Motor neuron (in vitro differentiated cells): ENCODE data around the gene CLCA2. TPM values are rescaled to one million over a fixed set of nuclear protein-coding genes. Genes with fewer than 3 reads are reported as not detected.

ENCODE experiments used
- ATAC-seq, 8 experiments: fragments of 200-7000 bp; cut with Tn5 transposase; replicated peaks in 6 of 8; 2 replicates each; pipeline ENCODE4 v1.8.0; 2021; ENCODE audit warnings: mild to moderate bottlenecking in 8 of 8, moderate library complexity in 8 of 8
- H3K27ac ChIP-seq, 2 donors: fragments of 250-450 bp; sonication (Bioruptor Pico); 2 replicates each; pipeline ENCODE4 v1.9.0; 2021; ENCODE audit warnings: antibody characterized with exemption in 2 of 2, mild to moderate bottlenecking in 2 of 2, moderate library complexity in 1 of 2
- H3K4me1 ChIP-seq, 2 donors: fragments of 250-450 bp; sonication (Bioruptor Pico); replicated peaks in 1 of 2; 2 replicates each; pipeline ENCODE4 v1.6.1; 2021; ENCODE audit warnings: antibody characterized with exemption in 2 of 2, mild to moderate bottlenecking in 2 of 2, moderate library complexity in 1 of 2
- H3K4me3 ChIP-seq, 5 donors: fragments of 250-450 bp; sonication (Bioruptor Pico); 2 replicates each; pipeline ENCODE4 v1.9.0; 2021; ENCODE audit warnings: antibody characterized with exemption in 5 of 5, mild to moderate bottlenecking in 5 of 5, moderate library complexity in 4 of 5
- WGBS, 10 experiments: fragments of 450-650 bp; shearing (Covaris generic); methylation state at CpG; one replicate each; pipeline ENCODE4 v1.0.0; 2022; 5-methylcytosine and 5-hydroxymethylcytosine counted together
- in situ Hi-C, 9 experiments: fragments of 400-800 bp; cut with MboI; loops; one replicate each; pipeline ENCODE4 v1.15.0; 2021; ENCODE audit warnings: low sequenced_read_pairs in 9 of 9, low pct_unique_long_range_greater_than_20kb in 2 of 9; ENCODE audit not compliant: unreplicated experiment in 9 of 9
- total RNA-seq, 8 experiments: library from RNA; unstranded; fragments of 300-600 nt; gene quantifications; 2 replicates each; pipeline versions ENCODE4 v1.2.3 to v1.2.4, GENCODE V29; 2022

CLCA2 gene
- total RNA-seq, 8 experiments from 2014 or later, result under 0.01 to 173 (median 0.36) TPM

DNA sequence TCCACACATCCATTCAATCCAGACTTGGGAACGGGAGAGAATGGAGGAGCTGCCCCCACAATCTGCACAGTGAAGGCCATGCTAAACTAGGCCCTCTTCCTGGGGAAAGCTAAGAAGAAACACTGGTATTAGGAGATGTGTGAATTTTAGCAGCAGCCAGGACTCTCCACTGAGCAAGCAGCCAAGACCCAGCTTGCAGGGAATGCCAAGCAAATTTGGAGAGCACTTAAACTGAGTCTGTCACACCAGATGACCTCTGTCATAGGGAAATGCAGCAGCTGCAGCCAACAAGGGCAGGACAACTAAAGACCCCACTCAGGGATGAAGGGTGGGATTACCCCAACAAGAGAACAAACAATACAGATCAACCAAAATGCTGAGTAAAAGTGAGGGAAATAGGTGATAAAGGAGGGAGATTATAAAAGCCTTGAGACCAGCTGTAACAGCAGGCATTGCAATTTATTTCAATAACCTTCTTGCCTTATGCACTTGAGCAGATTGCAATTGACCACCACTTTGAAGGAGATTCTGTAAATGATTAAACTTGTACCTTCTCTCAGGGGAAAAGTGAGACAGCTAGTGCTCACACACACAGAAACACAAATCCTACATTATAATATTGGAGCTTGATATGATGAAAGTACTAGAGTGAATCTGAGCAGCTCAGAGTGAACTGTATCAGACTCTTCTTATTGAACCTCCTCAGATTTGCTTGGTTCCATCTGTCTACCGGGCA is 42.3 kb downstream of the CLCA2 start:
- peak in 1 of 8 experiments; percentile 31 for ATAC-seq
- WGBS, 10 experiments, result 60 to 100% (median 84%) methylated on average over 1 to 2 of the region's 2 CpGs; no CpG with 5 or more reads in 5 of the 10 experiments
- H3K4me3 ChIP-seq, result no peak overlapping the region
- in situ Hi-C loops, result no loop called here
- no peak overlapping the region for H3K27ac ChIP-seq
- H3K4me1 ChIP-seq, result peaks cover 0 to 3% of the 10 kb centered on the region in 2 donors

DNA sequence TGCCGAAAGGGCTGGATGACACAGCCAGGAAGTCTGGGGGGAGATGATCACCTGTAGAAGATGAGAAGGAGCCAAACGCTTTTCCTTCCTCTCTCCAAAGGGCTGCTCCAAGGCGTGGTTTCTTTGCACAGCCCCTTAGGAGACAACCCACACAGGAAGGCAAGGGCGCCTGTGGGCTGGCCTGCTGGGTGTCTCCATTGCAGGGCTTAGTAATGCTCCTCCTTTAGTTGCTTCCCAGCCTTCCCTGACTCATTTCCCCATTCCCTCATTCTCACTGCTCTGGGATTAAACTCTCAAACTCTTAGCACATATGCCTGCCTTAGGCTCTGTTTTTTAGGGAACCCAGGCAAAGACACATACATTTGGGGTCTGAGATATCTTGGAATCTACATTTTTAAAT is 43.0 kb downstream of the CLCA2 start:
- Histone ChIP-seq H3K4me1 (peaks cover 0 to 3% of the 10 kb centered on the region in 2 donors), H3K27ac (no peak overlapping the region), H3K4me3 (no peak overlapping the region)
- in situ Hi-C loops, result no loop called here
- WGBS, 10 experiments, result 13 to 100% (median 77%) methylated on average over 1 to 4 of the region's 4 CpGs; no CpG with 5 or more reads in 5 of the 10 experiments
- peak in 3 of 8 experiments; percentile 60 to 90 (median 80) for ATAC-seq

GRCh38 chr1:86468501-86468977 is 44.6 kb downstream of the CLCA2 start, which contains the start of gene CLCA1:
TSS of gene CLCA1 (plus strand) at chr1:86468927. CDS start at chr1:86468972, 45 bp downstream.
- no peak within 1 kb of the TSS for H3K4me3 ChIP-seq
- no peak within 1 kb of the TSS for H3K27ac ChIP-seq
- ATAC-seq, result no peak
- WGBS, 10 experiments, result 70 to 100% (median 91%) methylated on average over 2 to 6 of the region's 7 CpGs; no CpG with 5 or more reads in 2 of the 10 experiments
- peaks cover 0 to 3% of the 10 kb centered on the region in 2 donors for H3K4me1 ChIP-seq
- in situ Hi-C loops, result no loop called here

DNA sequence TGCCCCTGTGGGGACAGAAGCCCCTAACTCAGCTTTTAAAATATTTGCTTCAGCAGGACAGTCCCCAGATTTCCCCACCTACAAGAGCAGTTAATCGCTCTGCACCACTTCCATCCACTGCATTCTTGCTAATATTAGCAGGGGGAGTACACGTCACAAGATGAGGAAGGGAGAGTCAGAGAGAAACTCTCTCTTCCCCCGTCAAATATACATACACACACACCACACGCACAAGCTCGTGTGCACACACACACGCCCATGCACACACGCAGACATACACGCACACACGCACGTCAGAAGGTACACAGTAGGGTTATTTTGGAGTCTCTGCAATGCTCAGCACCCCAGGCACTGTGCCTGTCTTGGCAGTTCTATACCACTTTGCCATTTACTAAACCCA is 46.9 kb downstream of the CLCA2 start:
- no peak for ATAC-seq
- peaks cover 0 to 3% of the 10 kb centered on the region in 2 donors for H3K4me1 ChIP-seq
- WGBS, 10 experiments, result 60 to 100% (median 95%) methylated on average over 1 to 10 of the region's 10 CpGs; no CpG with 5 or more reads in 2 of the 10 experiments
- H3K4me3 ChIP-seq, result no peak overlapping the region
- no peak overlapping the region for H3K27ac ChIP-seq
- in situ Hi-C loops, result no loop called here

DNA sequence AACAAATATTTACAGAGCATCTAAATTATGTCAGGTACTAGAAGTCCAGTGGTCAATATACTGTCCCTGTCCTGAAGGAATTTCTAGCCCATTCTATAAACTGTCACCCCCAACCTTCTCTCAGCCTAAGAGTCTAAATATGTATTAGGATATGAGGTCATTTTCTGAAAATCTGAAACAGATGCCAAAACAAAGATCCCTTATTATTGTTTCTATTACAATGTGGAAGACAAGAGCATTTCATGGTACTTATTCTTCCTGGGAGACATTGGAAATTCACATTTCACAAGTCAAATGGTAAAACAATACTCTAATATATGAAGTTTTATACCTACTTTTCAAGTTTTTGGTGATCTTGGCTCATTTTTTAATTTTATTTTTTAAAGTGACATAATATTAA is 47.3 kb downstream of the CLCA2 start:
- H3K4me3 ChIP-seq, result no peak overlapping the region
- no peaks in the 10 kb centered on the region for H3K4me1 ChIP-seq
- no peak overlapping the region for H3K27ac ChIP-seq
- in situ Hi-C loops, result no loop called here
- no peak for ATAC-seq

- Histone ChIP-seq H3K27ac (no peak overlapping the region), H3K4me3 (no peak overlapping the region), H3K4me1 (no peaks in the 10 kb centered on the region)
- in situ Hi-C loops, result no loop called here
- peak in 1 of 8 experiments; percentile 29 for ATAC-seq
- 64 to 97% (median 84%) methylated on average over 2 to 4 of the region's 4 CpGs; no CpG with 5 or more reads in 1 of the 10 experiments for WGBS, 10 experiments
Measured at GRCh38 chr1:86472152-86472551, 48.2 kb downstream of the CLCA2 start.

- in situ Hi-C loops, result no loop called here
- WGBS, 10 experiments, result 42 to 100% (median 64%) methylated on average over 1 to 3 of the region's 3 CpGs; no CpG with 5 or more reads in 1 of the 10 experiments
- no peak for ATAC-seq
- H3K4me3 ChIP-seq, result no peak overlapping the region
- no peaks in the 10 kb centered on the region for H3K4me1 ChIP-seq
- H3K27ac ChIP-seq, result no peak overlapping the region
Measured at GRCh38 chr1:86472767-86473166, 48.8 kb downstream of the CLCA2 start.

GRCh38 chr1:86477256-86477655 is 53.3 kb downstream of the CLCA2 start:
- WGBS, 10 experiments, result 0 to 100% (median 90%) methylated on average over 1 to 4 of the region's 4 CpGs; no CpG with 5 or more reads in 2 of the 10 experiments
- in situ Hi-C loops, result no loop called here
- Histone ChIP-seq H3K4me3 (no peak overlapping the region), H3K4me1 (no peaks in the 10 kb centered on the region), H3K27ac (no peak overlapping the region)
- ATAC-seq, result no peak

DNA sequence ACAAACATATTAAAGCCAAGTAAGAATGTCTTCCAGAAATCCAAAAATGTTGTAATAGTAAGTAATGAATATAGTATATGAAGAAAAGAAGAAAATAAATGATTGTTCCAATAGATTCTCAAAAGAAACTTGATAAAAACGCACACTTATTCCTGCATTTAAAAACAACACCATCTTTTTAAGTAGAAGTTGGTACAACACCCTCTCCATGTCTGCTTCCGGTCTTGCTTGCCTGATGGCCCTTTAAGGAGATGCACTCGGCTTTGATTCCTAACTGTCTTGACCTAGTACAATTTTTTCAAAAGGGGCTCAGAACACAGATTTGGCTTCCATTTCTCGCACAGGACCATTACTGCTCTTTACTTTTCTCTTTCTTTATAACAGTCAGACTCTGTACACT is 53.7 kb downstream of the CLCA2 start:
- ATAC-seq, result no peak
- Histone ChIP-seq H3K4me1 (no peaks in the 10 kb centered on the region), H3K27ac (no peak overlapping the region), H3K4me3 (no peak overlapping the region)
- WGBS, 10 experiments, result 23 to 100% (median 82%) methylated on average over 2 to 4 of the region's 4 CpGs
- in situ Hi-C loops, result no loop called here

DNA sequence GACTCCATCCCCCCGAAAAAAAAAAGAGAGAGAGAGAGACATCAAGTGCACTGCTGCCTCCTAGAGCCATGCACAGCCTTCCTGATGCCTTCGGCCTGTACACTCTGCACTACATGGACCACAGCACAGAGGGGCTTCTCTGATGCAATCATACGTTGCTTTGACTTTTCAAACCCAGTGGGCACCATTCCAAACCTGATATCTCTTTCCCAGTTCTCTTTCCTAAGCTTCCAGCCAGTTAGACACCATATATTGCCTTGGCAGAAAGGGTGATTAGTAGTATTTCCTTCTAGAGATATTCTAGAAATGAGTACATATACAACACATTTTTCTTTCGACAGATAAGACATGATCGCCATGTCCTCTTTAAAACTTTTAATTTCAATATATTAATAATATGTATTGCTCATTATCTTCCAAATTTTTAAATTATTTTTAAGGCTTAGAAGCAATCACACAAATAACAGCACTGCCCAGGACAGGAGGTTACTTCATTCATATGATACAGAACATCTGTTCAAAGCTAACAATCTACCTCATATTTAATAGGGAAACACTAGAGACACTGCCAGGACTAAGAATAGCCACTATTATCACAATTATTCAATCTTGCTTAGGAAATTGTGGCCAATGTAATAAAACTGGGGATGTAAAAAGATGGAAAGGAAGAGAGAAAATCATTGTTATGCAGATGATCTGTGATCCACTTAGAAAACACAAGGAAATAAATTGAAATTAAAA is 54.6 kb downstream of the CLCA2 start:
- in situ Hi-C loops, result no loop called here
- H3K4me3 ChIP-seq, result no peak overlapping the region

GRCh38 chr1:86481966-86482365 is 58.0 kb downstream of the CLCA2 start:
- Histone ChIP-seq H3K27ac (no peak overlapping the region), H3K4me1 (no peaks in the 10 kb centered on the region), H3K4me3 (no peak overlapping the region)
- 86 to 100% (median 100%) methylated on average over 1 to 4 of the region's 4 CpGs; no CpG with 5 or more reads in 1 of the 10 experiments for WGBS, 10 experiments
- in situ Hi-C loops, result no loop called here
- no peak for ATAC-seq

More for the DNA sequence above, 54.6 kb downstream of the CLCA2 start:
- ATAC-seq, result no peak
- 44 to 100% (median 84%) methylated on average over 1 to 5 of the region's 5 CpGs; no CpG with 5 or more reads in 1 of the 10 experiments for WGBS, 10 experiments
- Histone ChIP-seq H3K4me1 (no peaks in the 10 kb centered on the region), H3K27ac (no peak overlapping the region)

GRCh38 chr1:86487131-86487810 is 63.3 kb downstream of the CLCA2 start:
- WGBS, 10 experiments, result 0 to 86% (median 76%) methylated on average over 1 to 4 of the region's 4 CpGs; no CpG with 5 or more reads in 2 of the 10 experiments
- in situ Hi-C loops, result no loop called here
- peak in 4 of 8 experiments; percentile 53 to 91 (median 78) for ATAC-seq
- Histone ChIP-seq H3K4me1 (no peaks in the 10 kb centered on the region), H3K4me3 (no peak overlapping the region), H3K27ac (no peak overlapping the region)

DNA sequence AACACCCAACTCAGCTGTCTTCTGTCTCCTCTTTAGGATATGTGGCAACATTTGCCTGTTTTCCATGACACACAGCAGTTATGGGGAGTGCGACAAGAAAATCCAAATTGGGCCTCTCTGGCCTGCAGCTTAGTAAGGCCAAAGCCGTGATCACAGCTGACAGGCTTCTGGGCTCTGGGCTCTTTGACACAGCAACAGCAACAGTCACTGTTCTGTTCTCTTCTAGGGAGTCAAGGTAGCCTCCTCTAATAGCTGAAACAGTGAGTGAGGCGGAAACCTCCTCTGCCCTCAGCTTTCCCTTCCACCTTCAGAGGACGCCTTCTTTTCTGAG is 63.8 kb downstream of the CLCA2 start:
- in situ Hi-C loops, result no loop called here
- no peak for ATAC-seq
- Histone ChIP-seq H3K4me3 (no peak overlapping the region), H3K4me1 (no peaks in the 10 kb centered on the region), H3K27ac (no peak overlapping the region)
- 80 to 100% (median 100%) methylated on average over 1 to 4 of the region's 4 CpGs; no CpG with 5 or more reads in 3 of the 10 experiments for WGBS, 10 experiments
